Measurements from ENCODE around the gene DEPDC1B.

DNA sequence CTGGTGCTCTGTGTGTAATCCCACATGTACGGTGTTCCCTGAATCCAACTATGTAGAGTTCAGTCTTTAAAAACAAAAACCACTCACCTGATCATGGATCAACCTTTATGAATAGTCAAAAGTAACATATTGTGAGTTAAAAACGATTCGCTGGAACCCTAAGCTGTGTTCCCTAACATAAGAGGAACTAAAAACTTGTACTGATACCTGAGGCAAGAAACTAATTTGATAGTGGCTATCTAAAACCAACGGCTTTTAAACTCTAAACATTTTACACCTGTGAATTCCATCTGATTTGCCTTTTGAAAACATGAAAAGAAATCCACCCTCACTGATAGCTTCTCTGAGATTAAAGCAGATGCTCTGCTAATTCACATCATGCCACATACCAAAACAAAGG lies 101.5 kb downstream of the DEPDC1B start:
- TF ChIP-seq, protein P1, sequence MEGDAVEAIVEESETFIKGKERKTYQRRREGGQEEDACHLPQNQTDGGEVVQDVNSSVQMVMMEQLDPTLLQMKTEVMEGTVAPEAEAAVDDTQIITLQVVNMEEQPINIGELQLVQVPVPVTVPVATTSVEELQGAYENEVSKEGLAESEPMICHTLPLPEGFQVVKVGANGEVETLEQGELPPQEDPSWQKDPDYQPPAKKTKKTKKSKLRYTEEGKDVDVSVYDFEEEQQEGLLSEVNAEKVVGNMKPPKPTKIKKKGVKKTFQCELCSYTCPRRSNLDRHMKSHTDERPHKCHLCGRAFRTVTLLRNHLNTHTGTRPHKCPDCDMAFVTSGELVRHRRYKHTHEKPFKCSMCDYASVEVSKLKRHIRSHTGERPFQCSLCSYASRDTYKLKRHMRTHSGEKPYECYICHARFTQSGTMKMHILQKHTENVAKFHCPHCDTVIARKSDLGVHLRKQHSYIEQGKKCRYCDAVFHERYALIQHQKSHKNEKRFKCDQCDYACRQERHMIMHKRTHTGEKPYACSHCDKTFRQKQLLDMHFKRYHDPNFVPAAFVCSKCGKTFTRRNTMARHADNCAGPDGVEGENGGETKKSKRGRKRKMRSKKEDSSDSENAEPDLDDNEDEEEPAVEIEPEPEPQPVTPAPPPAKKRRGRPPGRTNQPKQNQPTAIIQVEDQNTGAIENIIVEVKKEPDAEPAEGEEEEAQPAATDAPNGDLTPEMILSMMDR (IDR thresholded peaks at IDR 0.05): no peak
- no peak for TF ChIP-seq POLR2A (IDR thresholded peaks at IDR 0.05)
